Cardiac septum (tissue), 1 donor: Measurements from ENCODE around the gene SH3PXD2B. TPM values are rescaled to one million over a fixed set of nuclear protein-coding genes. Genes with fewer than 3 reads are reported as not detected.

Source experiments
- DNase-seq: peaks from one replicate; pipeline ENCODE4 v3.0.0-alpha.2; 2020; ENCODE audit warnings: low spot score
- intact Hi-C: fragments of 100-400 bp; cut with DNase I; formaldehyde crosslinking; loops from one replicate; pipeline ENCODE4 v1.14.0; 2022
- total RNA-seq: library from RNA; stranded (reverse); fragmentation: NEBNext Ultra II Directional; extraction: Animal tissue kit (Norgen Biotek cat#: 25700); gene quantifications from one replicate; pipeline ENCODE4 v1.2.1, GENCODE V29; 2021
- donor health status: DM: no; HTN: no; CAD: no.

Gene SH3PXD2B
- total RNA-seq, 1 donor from 2014 or later = 5.1 TPM

DNA sequence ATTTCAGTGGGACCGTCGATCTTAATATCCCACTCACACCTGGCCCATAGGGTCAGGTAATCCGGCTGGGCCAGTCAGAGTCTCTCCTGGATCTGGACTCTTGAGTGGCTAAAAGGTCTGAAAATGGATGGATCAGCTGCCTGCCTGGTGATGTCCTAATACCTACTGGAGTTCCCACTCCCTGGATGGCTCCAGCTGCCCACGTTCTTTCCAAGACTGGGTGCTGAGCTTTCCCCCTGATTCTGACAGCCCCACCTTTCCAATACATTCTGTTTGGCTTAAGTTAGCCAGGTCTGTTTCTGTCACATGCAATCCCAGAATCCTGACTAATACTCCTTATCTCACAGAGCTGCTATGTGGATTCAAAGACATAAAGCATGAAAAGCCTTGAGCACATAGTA is 10.2 kb downstream of the SH3PXD2B start:
- intact Hi-C loops = loop anchor here (10.0 kb wide), 1 partner anchor 259 kb away; the partner anchor contains the start of gene STK10
- peak; percentile 35 for DNase-seq

DNA sequence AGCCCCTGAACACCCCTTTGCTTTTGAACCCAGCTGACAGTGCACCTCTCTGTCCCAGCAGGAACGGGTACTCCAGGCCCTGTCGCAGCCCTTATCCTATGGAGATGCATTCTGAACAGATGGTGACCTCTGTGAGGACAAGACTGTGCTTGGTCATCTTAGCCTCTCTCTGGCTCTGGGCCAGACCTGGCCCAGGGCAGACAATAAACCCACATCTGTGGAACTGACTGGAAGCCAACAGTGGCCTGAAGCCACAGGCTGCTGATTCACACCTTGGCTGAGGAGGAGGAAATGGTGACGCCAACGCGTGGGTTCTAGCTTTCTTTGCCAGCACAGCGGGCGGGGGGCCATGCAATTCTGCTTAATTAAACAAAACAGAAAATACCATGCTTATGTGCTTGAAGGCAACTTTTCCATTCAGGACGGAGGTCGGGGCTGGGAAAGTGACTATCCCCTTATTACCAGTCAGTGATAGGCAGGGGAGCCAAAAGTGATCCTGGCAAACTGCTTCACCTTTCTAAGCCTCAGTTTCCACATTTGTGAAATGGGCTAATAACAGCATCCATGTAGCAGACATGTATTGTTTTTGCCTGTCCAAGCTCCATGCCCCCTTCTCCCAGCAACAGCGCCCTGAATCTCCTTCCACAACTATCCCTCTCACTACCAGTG is 10.8 kb downstream of the SH3PXD2B start:
- peak; percentile 89 for DNase-seq

DNA sequence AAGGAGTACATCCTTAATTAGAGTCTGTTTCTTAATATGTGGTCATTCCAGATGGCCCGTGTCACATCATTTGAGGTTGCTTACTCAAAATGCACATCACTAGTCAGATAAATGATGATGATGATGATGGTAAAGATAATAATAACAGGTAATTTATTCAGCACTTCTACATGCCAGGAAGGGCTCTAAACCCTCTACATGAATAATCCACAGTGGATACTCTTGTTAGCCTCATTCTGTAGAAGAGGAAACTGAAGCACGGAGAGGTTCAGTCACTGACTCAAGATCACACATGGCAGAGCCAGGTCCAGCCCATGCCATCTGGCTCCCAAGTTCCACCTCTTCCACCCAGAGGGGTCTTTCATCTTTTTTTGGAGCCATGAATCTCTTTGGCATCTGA is 11.7 kb downstream of the SH3PXD2B start:
- DNase-seq = no peak
- intact Hi-C loops = loop anchor here (10.0 kb wide), 1 partner anchor 258 kb away; the partner anchor contains the start of gene STK10

More for the DNA sequence above, 10.8 kb downstream of the SH3PXD2B start:
- intact Hi-C loops = loop anchor here (10.0 kb wide), 1 partner anchor 259 kb away; the partner anchor contains the start of gene STK10

DNA sequence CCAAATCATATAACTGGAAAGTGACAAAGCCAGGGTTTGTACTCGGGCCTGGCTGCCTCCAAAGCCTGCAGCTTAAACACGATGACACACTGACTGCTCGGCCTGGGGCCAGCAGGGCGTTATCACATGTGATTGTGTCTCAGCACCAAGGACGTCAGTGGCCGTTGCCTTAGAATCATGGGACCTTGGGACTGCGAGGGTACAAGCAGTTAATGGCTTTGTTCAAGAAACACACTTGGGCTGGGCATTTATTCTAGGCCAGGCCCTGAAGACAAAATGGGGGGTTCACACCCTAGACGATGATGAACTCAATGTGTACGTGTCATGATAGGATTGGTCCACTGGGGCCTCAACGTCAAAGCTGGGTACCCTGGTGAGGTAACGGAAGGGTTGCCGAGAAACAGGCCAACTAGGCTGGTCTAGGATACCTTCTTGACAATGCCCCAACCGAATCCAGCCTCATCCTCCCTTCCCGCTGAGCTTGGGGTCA is 13.0 kb downstream of the SH3PXD2B start:
- DNase-seq = no peak
- intact Hi-C loops = loop anchor here (10.0 kb wide), 1 partner anchor 257 kb away; the partner anchor contains the start of gene STK10

DNA sequence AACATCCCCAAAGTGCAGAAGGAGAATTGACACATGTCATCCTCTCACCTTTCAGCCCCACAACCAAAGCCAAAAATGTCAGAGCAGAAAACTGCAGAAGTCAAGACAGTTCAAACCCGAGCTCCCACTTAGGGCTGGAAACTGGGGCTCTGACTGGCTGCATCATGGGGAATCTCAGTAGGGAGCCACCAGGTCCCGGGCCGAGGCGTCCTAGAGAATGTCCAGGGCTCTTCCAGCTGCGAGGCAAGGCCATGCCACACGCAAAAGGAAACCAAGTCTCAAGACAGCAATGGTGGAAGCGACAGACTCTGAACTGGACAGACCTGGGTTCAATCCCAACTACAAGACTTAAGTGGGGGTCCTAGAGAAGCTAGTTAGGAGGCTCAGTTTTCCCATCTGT is 13.8 kb downstream of the SH3PXD2B start:
- intact Hi-C loops = loop anchor here (10.0 kb wide), 1 partner anchor 256 kb away; the partner anchor contains the start of gene STK10

DNA sequence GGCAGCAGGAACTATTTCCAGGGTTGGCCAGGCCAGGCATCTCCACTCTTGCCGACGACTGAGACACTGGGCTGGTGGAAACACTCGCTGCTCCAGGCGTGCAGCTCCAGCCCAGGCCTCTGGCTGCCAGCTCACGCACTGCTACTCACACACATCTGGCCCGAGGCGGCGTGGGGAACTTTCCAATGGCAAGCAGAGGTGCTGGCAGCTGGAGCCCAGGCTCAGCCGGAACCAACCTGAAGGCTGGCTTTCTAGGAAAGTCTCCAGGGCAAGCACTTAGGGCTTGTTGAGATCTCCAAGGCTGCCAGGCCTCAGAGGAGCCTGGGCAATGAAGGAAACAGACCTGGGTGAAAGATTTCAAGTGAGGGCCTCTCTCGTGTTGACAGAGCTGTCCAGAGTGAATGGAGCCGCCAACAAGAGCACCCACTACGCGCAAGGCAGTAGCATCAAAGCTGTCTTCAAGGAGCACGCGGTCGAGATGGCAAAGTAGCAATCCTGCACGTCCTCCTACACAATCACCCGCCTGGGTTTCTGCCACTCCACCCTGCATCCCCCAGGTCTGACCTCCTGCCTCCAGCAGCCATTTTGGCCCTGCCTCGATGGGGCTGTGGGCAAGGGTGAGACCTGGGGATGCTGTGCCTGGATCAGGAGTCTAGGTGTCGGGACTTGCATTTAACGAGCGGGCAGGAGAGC is 14.4 kb downstream of the SH3PXD2B start:
- no peak for DNase-seq
- intact Hi-C loops = loop anchor here (10.0 kb wide), 1 partner anchor 255 kb away; the partner anchor contains the start of gene STK10

More for the DNA sequence above, 13.8 kb downstream of the SH3PXD2B start:
- DNase-seq = no peak

DNA sequence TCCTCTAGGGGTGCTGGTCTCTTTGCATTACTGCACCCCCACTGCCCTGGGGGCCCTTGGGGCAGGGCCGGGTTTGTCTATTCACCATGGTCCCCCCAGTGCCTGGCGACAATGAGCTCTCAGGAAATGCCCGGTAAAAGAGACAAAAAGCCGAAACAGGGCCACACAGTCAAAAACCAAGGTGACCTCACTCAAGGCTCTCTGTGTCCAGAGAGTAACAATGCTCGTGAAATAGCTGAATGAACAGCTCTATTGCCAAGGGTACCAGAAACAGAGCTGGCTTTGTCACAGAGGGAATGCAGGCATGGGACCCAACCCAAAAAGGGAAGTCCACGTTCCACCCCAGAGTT is 16.0 kb downstream of the SH3PXD2B start:
- DNase-seq = no peak
- intact Hi-C loops = no loop called here

DNA sequence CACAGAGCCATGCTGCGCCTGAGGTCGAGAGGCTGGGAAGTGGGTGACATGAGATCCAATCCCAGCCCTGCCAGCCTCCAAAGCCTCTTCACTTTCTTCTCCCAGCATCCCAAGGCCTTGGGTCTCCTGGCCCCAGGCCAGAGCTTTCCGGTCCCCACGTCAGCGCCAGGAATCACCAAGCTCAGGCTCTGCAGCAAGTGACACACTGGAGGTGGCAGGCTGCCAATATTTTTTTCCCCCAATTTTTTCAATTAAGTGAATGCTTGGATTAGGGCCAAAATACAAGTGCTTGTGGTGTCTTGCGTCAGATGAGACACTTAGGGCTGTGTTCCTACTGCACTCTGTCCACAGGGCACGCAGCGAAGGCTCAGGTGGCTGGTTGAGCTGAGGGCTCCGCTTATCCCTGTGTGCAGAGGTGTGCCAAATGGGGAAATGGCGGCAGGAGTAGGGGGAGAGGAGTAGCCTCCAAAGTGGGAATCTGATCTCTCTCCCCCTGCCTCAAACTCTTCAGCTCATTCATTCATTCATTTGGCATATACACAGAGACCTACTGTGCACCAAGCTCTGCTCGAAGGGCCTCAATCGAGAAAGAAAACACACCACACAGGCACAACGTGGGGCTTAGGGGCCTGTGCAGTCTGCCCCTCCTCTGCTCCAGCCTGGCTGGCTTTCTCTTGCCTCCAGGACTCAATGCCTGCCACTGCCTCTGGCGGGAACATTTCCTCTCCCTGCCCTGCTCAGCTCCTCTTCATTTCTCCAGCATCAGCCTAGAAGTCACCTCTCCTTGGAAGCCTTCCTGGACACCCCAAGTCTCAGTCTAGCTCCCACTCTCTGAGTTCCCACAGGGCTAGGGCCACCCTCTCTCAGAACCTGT is 16.6 kb downstream of the SH3PXD2B start:
- no peak for DNase-seq
- intact Hi-C loops = no loop called here

DNA sequence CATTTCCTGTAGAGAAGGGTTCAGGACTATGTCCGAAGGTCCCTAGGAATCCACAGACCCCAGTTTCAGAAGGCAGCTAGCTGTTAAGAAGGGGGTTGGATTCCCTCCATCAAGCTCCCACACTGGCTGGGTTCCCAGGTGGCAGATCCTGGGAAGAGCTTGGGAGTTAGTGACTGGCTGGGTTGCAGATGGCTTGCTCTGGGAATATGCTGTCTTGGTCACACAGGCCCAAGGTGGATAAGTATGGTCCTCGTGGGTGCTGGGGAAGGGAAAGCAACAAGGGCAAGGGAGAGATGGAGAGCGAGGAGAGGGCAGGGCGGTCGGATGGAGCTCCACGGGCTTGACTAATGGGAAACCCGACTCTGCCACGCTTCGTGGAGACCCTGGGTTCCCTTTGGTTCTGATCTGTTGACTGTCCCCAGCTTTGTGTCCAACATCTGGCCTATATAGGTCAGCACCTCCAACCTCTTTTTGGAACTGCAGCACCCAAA is 17.4 kb downstream of the SH3PXD2B start:
- no peak for DNase-seq
- intact Hi-C loops = no loop called here

DNA sequence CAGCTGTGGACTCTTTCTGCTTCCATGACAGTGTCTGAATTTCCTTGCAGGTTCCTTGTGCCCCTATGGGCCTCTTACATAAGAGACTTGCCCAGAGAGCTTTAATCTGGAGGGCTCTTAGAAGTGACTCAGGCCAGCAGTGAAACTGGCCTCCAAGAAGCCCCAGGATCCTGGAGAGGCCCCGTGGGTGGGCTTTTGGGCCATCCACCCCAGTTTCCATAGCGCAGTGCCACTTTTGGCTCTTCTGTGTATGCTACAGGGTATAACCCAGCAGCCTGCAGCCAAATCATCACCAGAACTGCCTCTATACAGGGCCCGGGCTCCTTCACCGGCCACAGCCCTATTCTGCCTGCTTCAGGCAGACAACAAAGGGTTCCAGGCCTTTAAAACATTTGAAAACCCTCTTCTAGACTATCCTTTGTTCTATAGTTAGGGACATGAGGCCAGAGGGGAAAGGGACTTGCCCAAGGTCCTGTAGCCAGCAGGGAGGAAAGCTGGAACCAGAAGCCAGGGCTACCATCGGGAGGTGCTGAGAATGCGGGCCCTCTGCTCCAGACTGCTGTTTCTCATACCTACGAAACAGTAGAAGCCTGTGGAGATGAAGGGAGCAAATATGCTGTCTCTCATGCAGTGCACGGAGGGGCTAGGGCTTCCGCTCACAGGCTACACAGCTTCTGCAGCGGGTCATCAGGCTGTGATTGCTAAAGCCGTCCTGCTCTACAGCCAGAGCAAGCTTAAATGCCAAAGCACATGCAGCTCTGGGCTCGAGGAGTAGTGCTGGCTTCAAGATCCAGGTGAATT is 18.0 kb downstream of the SH3PXD2B start:
- intact Hi-C loops = no loop called here
- DNase-seq = no peak

DNA sequence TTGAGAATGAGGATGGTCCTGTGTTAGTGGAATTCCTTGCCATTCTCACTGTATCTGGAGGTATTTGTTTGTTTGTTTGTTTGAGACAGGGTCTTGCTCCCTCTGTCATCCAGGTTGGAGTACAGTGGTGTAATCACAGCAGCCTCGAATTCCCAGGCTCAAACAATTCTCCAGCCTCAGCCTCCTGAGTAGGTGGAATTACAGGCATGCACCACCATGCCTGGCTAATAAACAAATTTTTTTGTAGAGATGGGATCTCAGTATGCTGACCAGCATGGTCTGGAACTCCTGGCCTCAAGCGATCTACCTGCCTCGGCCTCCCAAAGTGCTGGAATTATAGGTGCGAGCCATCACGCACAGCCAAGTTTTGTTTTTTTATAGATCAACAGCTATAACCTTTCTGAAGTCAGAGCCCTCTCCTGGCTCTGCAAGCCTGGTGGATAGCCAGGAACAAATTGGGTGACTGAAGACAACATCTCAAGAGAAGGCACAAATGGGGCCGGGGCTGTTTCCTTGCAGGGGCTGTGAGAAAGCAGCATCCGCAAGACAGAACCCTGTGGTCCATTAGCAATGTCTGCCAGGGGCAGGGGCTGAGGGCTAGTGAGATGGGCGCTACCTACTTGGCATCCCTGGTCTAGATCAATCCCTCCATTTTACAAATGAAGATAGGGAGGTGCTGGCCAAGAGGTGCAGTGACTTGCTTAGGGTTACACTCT is 18.8 kb downstream of the SH3PXD2B start:
- intact Hi-C loops = no loop called here
- DNase-seq = no peak

DNA sequence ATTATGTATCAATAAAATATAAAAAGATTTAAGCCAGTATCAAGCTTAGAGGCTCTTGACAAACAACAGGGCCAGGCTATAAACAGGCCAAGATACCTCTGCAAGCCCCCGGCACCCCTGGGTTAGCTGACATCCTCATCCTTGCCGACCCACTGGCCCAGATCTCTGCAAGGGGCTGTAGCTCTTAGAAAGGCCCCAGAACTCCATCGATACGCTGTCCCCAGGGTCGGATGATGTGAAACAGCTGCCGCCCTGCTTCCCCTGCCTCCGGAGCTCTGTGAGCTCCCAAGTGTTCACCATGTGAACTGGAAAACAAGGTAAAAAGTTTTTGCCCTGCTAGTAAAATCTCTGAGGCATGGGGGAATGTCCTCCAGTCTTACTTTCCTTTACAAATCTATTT is 20.1 kb downstream of the SH3PXD2B start:
- intact Hi-C loops = no loop called here
- no peak for DNase-seq

DNA sequence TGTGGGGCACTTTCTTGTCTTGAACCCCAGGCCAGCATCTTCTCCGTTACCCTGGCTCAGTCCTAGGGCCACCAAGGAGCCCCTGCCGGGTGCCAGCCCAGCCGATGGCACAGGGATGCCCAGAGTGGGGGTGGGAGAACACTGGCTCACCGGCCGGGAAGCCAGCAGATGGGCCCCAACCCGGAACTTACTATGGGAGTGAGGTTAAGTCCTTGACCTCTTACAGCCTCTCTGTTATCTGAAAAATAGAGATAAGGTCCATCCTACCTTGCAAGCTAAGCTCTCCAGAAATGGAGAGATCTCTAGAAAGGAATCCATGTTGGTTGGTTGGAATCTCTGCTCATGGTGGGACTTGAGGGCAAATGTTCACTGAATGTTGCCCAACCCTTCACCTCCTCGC is 20.8 kb downstream of the SH3PXD2B start:
- intact Hi-C loops = no loop called here
- no peak for DNase-seq

DNA sequence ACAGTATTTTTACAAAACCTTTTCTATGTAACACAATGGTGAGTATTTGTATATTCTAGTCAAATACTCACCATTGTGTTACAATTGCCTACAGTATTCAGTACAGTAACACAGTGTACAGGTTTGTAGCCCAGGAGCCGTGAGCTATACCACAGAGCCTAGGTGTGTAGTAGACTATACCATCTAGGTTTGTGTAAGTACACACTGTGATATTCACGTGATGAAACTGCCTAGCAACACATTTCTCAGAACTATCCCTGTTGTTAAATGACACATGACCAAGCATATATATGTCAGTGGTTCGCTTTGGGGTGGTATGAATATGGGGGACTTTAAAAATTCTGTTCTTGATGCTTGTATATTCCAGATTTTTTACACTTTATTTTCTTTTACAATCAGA is 21.3 kb downstream of the SH3PXD2B start:
- DNase-seq = no peak
- intact Hi-C loops = no loop called here

DNA sequence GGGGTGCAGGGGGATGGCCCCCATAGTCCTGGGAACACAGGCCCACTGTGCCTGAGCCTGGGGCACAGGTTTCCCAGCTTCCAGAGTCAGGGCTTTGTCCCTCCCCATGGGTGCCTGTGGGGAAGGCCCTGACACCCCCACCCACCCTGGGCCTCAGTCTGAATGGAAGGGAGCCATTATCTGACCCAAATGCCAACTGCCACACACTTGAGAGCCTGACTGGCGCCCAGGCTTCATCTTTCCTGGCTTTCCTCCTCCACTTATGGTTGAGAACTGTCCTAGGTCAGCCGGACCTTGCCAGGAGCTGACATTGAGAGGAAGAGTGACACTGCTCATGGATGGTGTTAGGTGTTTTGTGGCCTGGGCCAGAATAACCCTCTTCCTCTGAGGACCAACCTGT is 24.0 kb downstream of the SH3PXD2B start:
- no peak for DNase-seq
- intact Hi-C loops = no loop called here

DNA sequence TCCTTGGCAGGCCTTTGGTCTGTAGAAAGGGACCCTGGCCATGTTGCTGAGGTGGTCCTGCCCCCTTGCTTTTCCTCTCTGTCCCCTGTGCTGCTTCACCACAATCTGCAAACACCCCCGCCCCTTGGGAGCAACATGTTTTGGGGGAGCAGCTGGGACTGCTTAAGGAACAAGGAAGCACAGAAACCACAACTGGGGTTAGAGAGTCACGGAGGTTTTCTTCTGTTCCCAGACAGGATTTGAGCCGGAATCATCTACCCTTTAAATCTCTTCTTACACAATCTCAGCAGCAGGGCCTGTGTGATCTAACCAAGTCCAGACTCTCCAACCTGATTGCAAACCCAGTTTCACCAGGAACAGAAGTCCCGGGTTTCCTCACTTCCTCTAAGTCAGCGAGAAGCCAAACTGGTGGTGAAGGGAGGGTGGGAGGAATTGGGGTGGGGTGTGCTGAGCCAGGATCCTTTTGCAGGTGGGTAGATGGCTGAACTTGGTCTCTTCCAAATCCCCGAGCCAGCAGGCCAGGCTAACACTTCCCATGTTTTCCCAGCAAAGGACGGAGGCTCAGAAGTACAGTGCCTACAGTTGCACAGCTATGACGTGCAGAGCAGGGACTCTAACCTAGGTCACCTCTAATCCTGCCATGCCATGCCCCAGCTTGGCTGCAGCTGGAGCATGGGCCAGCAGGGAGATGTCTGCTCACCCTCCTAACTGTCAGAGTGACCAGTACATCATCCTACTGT is 25.0 kb downstream of the SH3PXD2B start:
- intact Hi-C loops = no loop called here
- DNase-seq = no peak
